HCT116 (cell line): ENCODE results near the gene ABCB8.

Source experiments
- EZH2 ChIP-seq: fragments of 200-600 bp; sonication (generic); IDR thresholded peaks from 2 replicates; pipeline ENCODE4 v1.6.1; 2017; ENCODE audit warnings: antibody characterized with exemption, mixed run types
- FOSL1 ChIP-seq: IDR thresholded peaks from 2 replicates; pipeline ENCODE4 v1.6.1; 2012; ENCODE audit warnings: low read depth
- MAX ChIP-seq: IDR thresholded peaks from 2 replicates; pipeline ENCODE4 v1.6.1; 2012
- POLR2A ChIP-seq: IDR thresholded peaks from 2 replicates; pipeline ENCODE4 v1.7.0; 2011; ENCODE audit warnings: borderline replicate concordance; ENCODE audit not compliant: insufficient read depth, insufficient read length; ENCODE audit errors: extremely low read depth
- POLR2AphosphoS5 ChIP-seq: IDR thresholded peaks from 2 replicates; pipeline ENCODE4 v1.6.1; 2011; ENCODE audit warnings: mild to moderate bottlenecking, low read depth, low read length, moderate library complexity
- RAD21 ChIP-seq: IDR thresholded peaks from 2 replicates; pipeline ENCODE4 v1.6.1; 2012; ENCODE audit warnings: low read depth, mild to moderate bottlenecking
- TCF7L2 ChIP-seq: IDR thresholded peaks from 2 replicates; pipeline ENCODE4 v1.7.0; 2011; ENCODE audit warnings: borderline replicate concordance, inconsistent platforms; ENCODE audit not compliant: insufficient read depth, insufficient read length; ENCODE audit errors: extremely low read depth
- YY1 ChIP-seq: IDR thresholded peaks from 2 replicates; pipeline ENCODE4 v1.6.1; 2011; ENCODE audit warnings: low read length, low read depth, moderate library complexity, mild to moderate bottlenecking; ENCODE audit not compliant: insufficient replicate concordance; ENCODE audit errors: extremely low read depth
- ZNF274 ChIP-seq: fragments of 200-500 bp; sonication (Bioruptor generic); IDR thresholded peaks from 2 replicates; pipeline ENCODE4 v1.6.1; 2014; ENCODE audit warnings: mild to moderate bottlenecking, low read depth, low read length, inconsistent platforms
- TF ChIP-seq, protein P1 (sequence below), 3 experiments: fragments of 200-600 bp in 1 of 3; sonication (generic) in 1 of 3; IDR thresholded peaks in 2 of 3; conservative IDR thresholded peaks in 1 of 3; 2 replicates each; pipeline ENCODE4 v1.5.1; 2012 to 2017; ENCODE audit warnings: low read depth in 2 of 3, low read length in 2 of 3, antibody characterized with exemption in 1 of 3, borderline replicate concordance in 1 of 3, control low read depth in 1 of 3, mild to moderate bottlenecking in 1 of 3, mixed read lengths in 1 of 3, mixed run types in 1 of 3, moderate library complexity in 1 of 3; ENCODE audit not compliant: insufficient read depth in 1 of 3

GRCh38 chr7:151056666-151057505, 28.6 kb downstream of the ABCB8 start:
- TF ChIP-seq, protein P1, sequence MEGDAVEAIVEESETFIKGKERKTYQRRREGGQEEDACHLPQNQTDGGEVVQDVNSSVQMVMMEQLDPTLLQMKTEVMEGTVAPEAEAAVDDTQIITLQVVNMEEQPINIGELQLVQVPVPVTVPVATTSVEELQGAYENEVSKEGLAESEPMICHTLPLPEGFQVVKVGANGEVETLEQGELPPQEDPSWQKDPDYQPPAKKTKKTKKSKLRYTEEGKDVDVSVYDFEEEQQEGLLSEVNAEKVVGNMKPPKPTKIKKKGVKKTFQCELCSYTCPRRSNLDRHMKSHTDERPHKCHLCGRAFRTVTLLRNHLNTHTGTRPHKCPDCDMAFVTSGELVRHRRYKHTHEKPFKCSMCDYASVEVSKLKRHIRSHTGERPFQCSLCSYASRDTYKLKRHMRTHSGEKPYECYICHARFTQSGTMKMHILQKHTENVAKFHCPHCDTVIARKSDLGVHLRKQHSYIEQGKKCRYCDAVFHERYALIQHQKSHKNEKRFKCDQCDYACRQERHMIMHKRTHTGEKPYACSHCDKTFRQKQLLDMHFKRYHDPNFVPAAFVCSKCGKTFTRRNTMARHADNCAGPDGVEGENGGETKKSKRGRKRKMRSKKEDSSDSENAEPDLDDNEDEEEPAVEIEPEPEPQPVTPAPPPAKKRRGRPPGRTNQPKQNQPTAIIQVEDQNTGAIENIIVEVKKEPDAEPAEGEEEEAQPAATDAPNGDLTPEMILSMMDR (IDR thresholded peaks at IDR 0.05 in 2 of 3, conservative IDR thresholded peaks at IDR 0.05 in 1 of 3; ENCODE audit: borderline replicate concordance in 1 of 3, insufficient read depth in 1 of 3, low read depth in 2 of 3, low read length in 2 of 3), result no peak
- no peak for TF ChIP-seq POLR2A
- no peak for TF ChIP-seq ZNF274
- no peak for TF ChIP-seq POLR2AphosphoS5
- TF ChIP-seq RAD21, result no peak
- TF ChIP-seq MAX, result no peak
- TF ChIP-seq TCF7L2, result no peak
- no peak for TF ChIP-seq YY1
- no peak for TF ChIP-seq EZH2
- TF ChIP-seq FOSL1, result no peak
